PC-3 (cell line): ENCODE measurements around the gene CD28. TPM values are rescaled to one million over a fixed set of nuclear protein-coding genes. Genes with fewer than 3 reads are reported as not detected.

Experiments
- ATAC-seq: fragments of 200-7000 bp; cut with Tn5 transposase; 2 replicates; pipeline ENCODE4 v1.9.1; 2020; ENCODE audit warnings: mild to moderate bottlenecking, moderate library complexity
- BruUV-seq: library from RNA; stranded (reverse); fragments of 400-500 nt; replicated peaks from 2 replicates; lab custom pipeline; 2021; lab: Mats Ljungman, UMichigan
- CTCF ChIA-PET: fragments of 300-600 bp; sonication (Branson Sonifier 250); formaldehyde crosslinking; loops from one replicate; lab custom pipeline; 2022; ENCODE audit warnings: antibody characterized with exemption; lab: Charles Lee
- POLR2A ChIA-PET: fragments of 300-600 bp; sonication (Branson Sonifier 250); formaldehyde crosslinking; loops from one replicate; lab custom pipeline; 2022; ENCODE audit warnings: antibody characterized with exemption; ENCODE audit not compliant: unreplicated experiment; lab: Charles Lee
- DNase-seq: peaks from one replicate; pipeline ENCODE4 v3.0.0-alpha.2; 2015
- H2AFZ ChIP-seq: fragments of 300-600 bp; sonication (generic); 2 replicates; pipeline ENCODE4 v1.6.0; 2016; ENCODE audit warnings: antibody characterized with exemption, low read length
- H3F3A ChIP-seq: fragments of 300-600 bp; sonication (generic); one replicate; pipeline ENCODE4 v1.6.0; 2017; ENCODE audit warnings: antibody characterized with exemption, low read length, control low read depth, mild to moderate bottlenecking; ENCODE audit not compliant: unreplicated experiment
- H3K27ac ChIP-seq: fragments of 300-600 bp; sonication (generic); 2 replicates; pipeline ENCODE4 v1.5.1; 2016; ENCODE audit warnings: mild to moderate bottlenecking, low read length
- H3K27me3 ChIP-seq: fragments of 300-600 bp; sonication (generic); 2 replicates; pipeline ENCODE4 v1.6.1; 2016; ENCODE audit warnings: low read length, mixed read lengths
- H3K36me3 ChIP-seq: fragments of 300-600 bp; sonication (generic); 2 replicates; pipeline ENCODE4 v1.6.1; 2016; ENCODE audit warnings: low read depth, mixed run types, low read length, mixed read lengths
- H3K4me1 ChIP-seq: fragments of 300-600 bp; sonication (generic); 2 replicates; pipeline ENCODE4 v1.5.1; 2016; ENCODE audit warnings: low read length; ENCODE audit not compliant: insufficient read depth
- H3K4me2 ChIP-seq: fragments of 300-600 bp; sonication (generic); 2 replicates; pipeline ENCODE4 v1.6.0; 2016; ENCODE audit warnings: low read length
- H3K4me3 ChIP-seq: fragments of 300-600 bp; sonication (generic); 2 replicates; pipeline ENCODE4 v1.5.1; 2016; ENCODE audit warnings: mild to moderate bottlenecking, low read length, mixed read lengths
- H3K79me2 ChIP-seq: fragments of 300-600 bp; sonication (generic); 2 replicates; pipeline ENCODE4 v1.6.1; 2017; ENCODE audit warnings: low read length, mixed read lengths
- H3K9ac ChIP-seq: fragments of 300-600 bp; sonication (generic); 2 replicates; pipeline ENCODE4 v1.6.0; 2016; ENCODE audit warnings: mild to moderate bottlenecking, low read length
- H3K9me2 ChIP-seq: fragments of 300-600 bp; sonication (generic); replicated peaks from 2 replicates; pipeline ENCODE4 v1.6.1; 2016; ENCODE audit warnings: mixed run types, low read length, mixed read lengths
- H3K9me3 ChIP-seq: fragments of 300-600 bp; sonication (generic); 2 replicates; pipeline ENCODE4 v1.6.1; 2016; ENCODE audit warnings: low read length, mixed read lengths
- H4K20me1 ChIP-seq: fragments of 300-600 bp; sonication (generic); 2 replicates; pipeline ENCODE4 v1.6.1; 2016; ENCODE audit warnings: low read length, mixed read lengths
- EZH2 ChIP-seq: fragments of 300-600 bp; sonication (generic); IDR thresholded peaks from one replicate; pipeline ENCODE4 v1.6.1; 2017; ENCODE audit warnings: antibody characterized with exemption, mild to moderate bottlenecking, low read length; ENCODE audit not compliant: unreplicated experiment
- EZH2phosphoT487 ChIP-seq: fragments of 300-600 bp; sonication (generic); IDR thresholded peaks from 2 replicates; pipeline ENCODE4 v1.6.1; 2018; ENCODE audit warnings: mild to moderate bottlenecking, antibody characterized with exemption, low read length, borderline replicate concordance
- intact Hi-C: fragments of 100-400 bp; cut with micrococcal nuclease; formaldehyde crosslinking; loops from 2 replicates; pipeline ENCODE4 v1.9.0; 2023
- total RNA-seq: library from RNA; depleted of rRNA; stranded (reverse); fragments of >200 nt; gene quantifications from 2 replicates; pipeline ENCODE4 v1.2.3, GENCODE V29; 2014
- TF ChIP-seq, protein P1 (sequence below): fragments of 300-600 bp; sonication (generic); conservative IDR thresholded peaks from 2 replicates; pipeline ENCODE4 v1.5.1; 2017; ENCODE audit warnings: antibody characterized with exemption, low read depth, mild to moderate bottlenecking, low read length

Gene CD28
- total RNA-seq, 1 experiment from 2014 or later = not detected

DNA sequence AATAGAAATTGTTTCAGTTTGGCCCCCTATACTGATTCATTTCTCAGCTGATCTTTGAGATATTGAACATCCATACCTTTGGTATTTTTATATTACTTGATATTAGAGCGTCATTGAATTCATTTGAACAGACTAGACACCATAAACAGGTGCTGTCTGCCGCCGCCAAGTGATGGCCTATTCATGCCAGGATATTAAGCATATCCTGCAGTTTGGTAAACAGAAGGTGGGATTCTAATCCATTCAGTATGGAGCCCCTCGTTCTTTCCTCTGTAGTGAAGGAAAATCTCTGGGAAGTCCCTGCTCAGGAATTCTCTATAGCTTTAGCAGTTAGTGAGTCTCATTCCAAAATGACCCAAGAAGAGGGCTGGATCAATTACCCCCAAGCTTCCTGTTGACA lies 23.0 kb upstream of the CD28 start:
- H3K27ac ChIP-seq = peak overlapping the region; percentile 59
- H3K4me2 ChIP-seq = no peak overlapping the region
- H3F3A ChIP-seq = no peaks in the 10 kb centered on the region
- H4K20me1 ChIP-seq = no peaks in the 10 kb centered on the region
- POLR2A ChIA-PET = no interaction called here
- no peak overlapping the region for H2AFZ ChIP-seq
- H3K9ac ChIP-seq = no peak overlapping the region
- ATAC-seq = no peak
- H3K9me2 ChIP-seq = no peaks in the 10 kb centered on the region
- no peak for DNase-seq
- BruUV-seq = no TSS peak
- no peak overlapping the region for H3K4me3 ChIP-seq
- peaks cover 37% of the 10 kb centered on the region for H3K4me1 ChIP-seq
- no peaks in the 10 kb centered on the region for H3K36me3 ChIP-seq
- H3K79me2 ChIP-seq = no peaks in the 10 kb centered on the region
- H3K27me3 ChIP-seq = no peaks in the 10 kb centered on the region
- no peak for TF ChIP-seq EZH2
- TF ChIP-seq, protein P1, sequence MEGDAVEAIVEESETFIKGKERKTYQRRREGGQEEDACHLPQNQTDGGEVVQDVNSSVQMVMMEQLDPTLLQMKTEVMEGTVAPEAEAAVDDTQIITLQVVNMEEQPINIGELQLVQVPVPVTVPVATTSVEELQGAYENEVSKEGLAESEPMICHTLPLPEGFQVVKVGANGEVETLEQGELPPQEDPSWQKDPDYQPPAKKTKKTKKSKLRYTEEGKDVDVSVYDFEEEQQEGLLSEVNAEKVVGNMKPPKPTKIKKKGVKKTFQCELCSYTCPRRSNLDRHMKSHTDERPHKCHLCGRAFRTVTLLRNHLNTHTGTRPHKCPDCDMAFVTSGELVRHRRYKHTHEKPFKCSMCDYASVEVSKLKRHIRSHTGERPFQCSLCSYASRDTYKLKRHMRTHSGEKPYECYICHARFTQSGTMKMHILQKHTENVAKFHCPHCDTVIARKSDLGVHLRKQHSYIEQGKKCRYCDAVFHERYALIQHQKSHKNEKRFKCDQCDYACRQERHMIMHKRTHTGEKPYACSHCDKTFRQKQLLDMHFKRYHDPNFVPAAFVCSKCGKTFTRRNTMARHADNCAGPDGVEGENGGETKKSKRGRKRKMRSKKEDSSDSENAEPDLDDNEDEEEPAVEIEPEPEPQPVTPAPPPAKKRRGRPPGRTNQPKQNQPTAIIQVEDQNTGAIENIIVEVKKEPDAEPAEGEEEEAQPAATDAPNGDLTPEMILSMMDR = no peak
- no peak for TF ChIP-seq EZH2phosphoT487
- intact Hi-C loops = no loop called here
- CTCF ChIA-PET = no interaction called here
- H3K9me3 ChIP-seq = no peaks in the 10 kb centered on the region

DNA sequence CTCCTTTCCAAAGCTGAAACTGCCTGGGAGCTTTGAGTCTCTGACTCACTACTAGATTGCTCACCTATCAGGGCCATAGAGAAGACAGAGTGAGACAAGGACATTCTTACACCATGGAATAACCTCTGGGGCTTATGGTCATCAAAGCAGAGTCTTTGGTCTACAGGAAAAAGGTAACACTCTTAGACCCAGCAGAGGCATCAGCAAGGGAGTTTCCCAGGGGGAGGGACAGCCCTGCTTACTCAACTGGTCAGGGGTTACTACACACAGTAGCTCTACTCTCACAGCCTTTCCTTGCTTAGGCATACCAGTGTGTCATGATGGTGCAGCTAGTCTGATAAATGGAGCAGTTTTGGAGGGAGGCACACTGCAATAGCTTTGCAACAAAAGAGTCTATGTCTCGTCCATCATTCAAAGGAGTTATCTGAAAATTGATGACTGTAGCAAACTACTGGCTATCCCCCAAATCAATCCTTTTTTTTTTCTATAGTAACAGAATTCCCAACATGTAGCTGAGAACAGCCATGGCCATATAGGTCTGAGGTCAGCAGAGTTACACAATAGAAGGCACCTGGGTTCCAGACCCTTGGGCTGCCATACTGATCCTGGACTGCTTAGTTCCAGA lies 22.4 kb upstream of the CD28 start:
- POLR2A ChIA-PET = no interaction called here

More for the DNA sequence above, 22.4 kb upstream of the CD28 start:
- H3K27ac ChIP-seq = peak overlapping the region; percentile 59
- H3K4me1 ChIP-seq = peaks cover 37% of the 10 kb centered on the region
- H3K9ac ChIP-seq = no peak overlapping the region
- no peaks in the 10 kb centered on the region for H3K36me3 ChIP-seq
- H3K79me2 ChIP-seq = no peaks in the 10 kb centered on the region
- ATAC-seq = peak; percentile 63
- intact Hi-C loops = no loop called here
- no peak overlapping the region for H3K4me2 ChIP-seq
- no TSS peak for BruUV-seq
- H3K27me3 ChIP-seq = no peaks in the 10 kb centered on the region
- H4K20me1 ChIP-seq = no peaks in the 10 kb centered on the region
- no peak overlapping the region for H3K4me3 ChIP-seq
- H3K9me2 ChIP-seq = no peaks in the 10 kb centered on the region
- H2AFZ ChIP-seq = no peak overlapping the region
- peak; percentile 61 for DNase-seq
- CTCF ChIA-PET = no interaction called here
- no peaks in the 10 kb centered on the region for H3K9me3 ChIP-seq
- TF ChIP-seq EZH2 (no peak), EZH2phosphoT487 (no peak)
- TF ChIP-seq, protein P1 = no peak
- no peaks in the 10 kb centered on the region for H3F3A ChIP-seq
